ENCODE results near the gene CHST9. TPM values are rescaled to one million over a fixed set of nuclear protein-coding genes. Genes with fewer than 3 reads are reported as not detected.

CHST9 gene
- polyA plus RNA-seq, 1 donor (not counting 4 experiments of a cell fraction or from before 2014, with no cell fraction given): 0.07 TPM

- DNase-seq (ENCODE audit: low read depth, low spot score) (no peak), FAIRE-seq (no peak)
- H4K20me1 ChIP-seq (ENCODE audit: control insufficient read depth, extremely low read depth, insufficient read depth, low read length): no peaks in the 10 kb centered on the region
- H3K4me3 ChIP-seq (ENCODE audit: control insufficient read depth in 2 of 3, extremely low read depth in 1 of 3, insufficient read depth in 2 of 3, low read depth in 1 of 3, low read length in 3 of 3): no peak overlapping the region
- dilution Hi-C loops (cut with MboI; ENCODE audit: extremely low pct_ligation_motif_present, low sequenced_read_pairs): no loop called here
- no peak for TF ChIP-seq EZH2 (IDR thresholded peaks at IDR 0.05; ENCODE audit: low read length)
- TF ChIP-seq, protein P1, sequence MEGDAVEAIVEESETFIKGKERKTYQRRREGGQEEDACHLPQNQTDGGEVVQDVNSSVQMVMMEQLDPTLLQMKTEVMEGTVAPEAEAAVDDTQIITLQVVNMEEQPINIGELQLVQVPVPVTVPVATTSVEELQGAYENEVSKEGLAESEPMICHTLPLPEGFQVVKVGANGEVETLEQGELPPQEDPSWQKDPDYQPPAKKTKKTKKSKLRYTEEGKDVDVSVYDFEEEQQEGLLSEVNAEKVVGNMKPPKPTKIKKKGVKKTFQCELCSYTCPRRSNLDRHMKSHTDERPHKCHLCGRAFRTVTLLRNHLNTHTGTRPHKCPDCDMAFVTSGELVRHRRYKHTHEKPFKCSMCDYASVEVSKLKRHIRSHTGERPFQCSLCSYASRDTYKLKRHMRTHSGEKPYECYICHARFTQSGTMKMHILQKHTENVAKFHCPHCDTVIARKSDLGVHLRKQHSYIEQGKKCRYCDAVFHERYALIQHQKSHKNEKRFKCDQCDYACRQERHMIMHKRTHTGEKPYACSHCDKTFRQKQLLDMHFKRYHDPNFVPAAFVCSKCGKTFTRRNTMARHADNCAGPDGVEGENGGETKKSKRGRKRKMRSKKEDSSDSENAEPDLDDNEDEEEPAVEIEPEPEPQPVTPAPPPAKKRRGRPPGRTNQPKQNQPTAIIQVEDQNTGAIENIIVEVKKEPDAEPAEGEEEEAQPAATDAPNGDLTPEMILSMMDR (optimal IDR thresholded peaks at IDR 0.05 in 1 of 3, IDR thresholded peaks at IDR 0.05 in 1 of 3, conservative IDR thresholded peaks at IDR 0.05 in 1 of 3; ENCODE audit: extremely low read depth in 1 of 3, insufficient read depth in 2 of 3, low read length in 3 of 3): no peak
- no peaks in the 10 kb centered on the region for H3K9me1 ChIP-seq (ENCODE audit: control insufficient read depth, extremely low read depth, insufficient read depth, low read length)
- H3K9me3 ChIP-seq (ENCODE audit: control insufficient read depth, low read depth, low read length): no peaks in the 10 kb centered on the region
- H3K79me2 ChIP-seq (ENCODE audit: control insufficient read depth, insufficient read depth, low read length): no peaks in the 10 kb centered on the region
- H3K27ac ChIP-seq (ENCODE audit: control insufficient read depth, insufficient read depth, low read length): no peak overlapping the region
- H3K27me3 ChIP-seq (ENCODE audit: control insufficient read depth, extremely low read depth, insufficient read depth, low read length): no peaks in the 10 kb centered on the region
- H3K9ac ChIP-seq (ENCODE audit: control insufficient read depth, extremely low read depth, insufficient read depth, low read length): no peak overlapping the region
- H3K4me1 ChIP-seq (ENCODE audit: control insufficient read depth, extremely low read depth, insufficient read depth, low read length): no peaks in the 10 kb centered on the region
- no peak overlapping the region for H2AFZ ChIP-seq (ENCODE audit: control insufficient read depth, low read length)
- no peak overlapping the region for H3K4me2 ChIP-seq (ENCODE audit: control insufficient read depth, extremely low read depth, insufficient read depth, low read depth, low read length)
- no peaks in the 10 kb centered on the region for H3K36me3 ChIP-seq (ENCODE audit: control insufficient read depth in 2 of 2, extremely low read depth in 1 of 2, insufficient read depth in 2 of 2, low read length in 2 of 2)
Measured at GRCh38 chr18:27110319-27110718, 74.8 kb downstream of the CHST9 start.

- H4K20me1 ChIP-seq (ENCODE audit: control insufficient read depth, extremely low read depth, insufficient read depth, low read length): no peaks in the 10 kb centered on the region
- no peaks in the 10 kb centered on the region for H3K36me3 ChIP-seq (ENCODE audit: control insufficient read depth in 2 of 2, extremely low read depth in 1 of 2, insufficient read depth in 2 of 2, low read length in 2 of 2)
- no peak overlapping the region for H2AFZ ChIP-seq (ENCODE audit: control insufficient read depth, low read length)
- H3K4me2 ChIP-seq (ENCODE audit: control insufficient read depth, extremely low read depth, insufficient read depth, low read depth, low read length): no peak overlapping the region
- no peak overlapping the region for H3K4me3 ChIP-seq (ENCODE audit: control insufficient read depth in 2 of 3, extremely low read depth in 1 of 3, insufficient read depth in 2 of 3, low read depth in 1 of 3, low read length in 3 of 3)
- DNase-seq (ENCODE audit: low read depth, low spot score): no peak
- H3K9me3 ChIP-seq (ENCODE audit: control insufficient read depth, low read depth, low read length): no peaks in the 10 kb centered on the region
- TF ChIP-seq, protein P1 (optimal IDR thresholded peaks at IDR 0.05 in 1 of 3, IDR thresholded peaks at IDR 0.05 in 1 of 3, conservative IDR thresholded peaks at IDR 0.05 in 1 of 3; ENCODE audit: extremely low read depth in 1 of 3, insufficient read depth in 2 of 3, low read length in 3 of 3): no peak
- TF ChIP-seq EZH2 (IDR thresholded peaks at IDR 0.05; ENCODE audit: low read length): no peak
- FAIRE-seq: no peak
- no peaks in the 10 kb centered on the region for H3K4me1 ChIP-seq (ENCODE audit: control insufficient read depth, extremely low read depth, insufficient read depth, low read length)
- no peaks in the 10 kb centered on the region for H3K79me2 ChIP-seq (ENCODE audit: control insufficient read depth, insufficient read depth, low read length)
- no peak overlapping the region for H3K27ac ChIP-seq (ENCODE audit: control insufficient read depth, insufficient read depth, low read length)
- H3K9ac ChIP-seq (ENCODE audit: control insufficient read depth, extremely low read depth, insufficient read depth, low read length): no peak overlapping the region
- no peaks in the 10 kb centered on the region for H3K9me1 ChIP-seq (ENCODE audit: control insufficient read depth, extremely low read depth, insufficient read depth, low read length)
- dilution Hi-C loops (cut with MboI; ENCODE audit: extremely low pct_ligation_motif_present, low sequenced_read_pairs): no loop called here
- H3K27me3 ChIP-seq (ENCODE audit: control insufficient read depth, extremely low read depth, insufficient read depth, low read length): no peaks in the 10 kb centered on the region
Measured at GRCh38 chr18:27109451-27109850, 75.7 kb downstream of the CHST9 start.

Measured in keratinocyte (primary cell).